HG03060 (cell line): ENCODE data around the gene ADAMTSL1.
A peak's percentile ranks its signal among the peaks of the same experiment; 100 is the strongest.

ENCODE experiments used
- ATAC-seq: cut with Tn5 transposase; IDR thresholded peaks from one replicate; pipeline ENCODE4 v1.9.1; 2021; ENCODE audit warnings: low read depth, moderate number of reproducible peaks; ENCODE audit not compliant: unreplicated experiment

The ADAMTSL1 gene

DNA sequence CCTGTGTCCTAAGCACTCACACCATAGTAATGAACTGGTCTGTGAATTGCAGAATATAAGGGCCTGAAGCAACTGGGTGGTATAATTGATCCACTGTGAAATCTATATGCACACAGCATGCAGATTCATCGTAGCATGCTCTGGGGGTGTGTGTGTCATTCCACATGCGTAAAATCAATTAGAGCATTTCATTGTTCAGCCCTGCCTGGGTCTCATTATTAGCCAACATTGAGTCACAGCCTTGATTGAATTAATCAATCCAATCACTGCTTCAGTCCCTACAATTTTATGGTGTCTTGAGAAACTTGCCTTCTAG, 248.0 kb downstream of the ADAMTSL1 start:
- ATAC-seq, result no peak

DNA sequence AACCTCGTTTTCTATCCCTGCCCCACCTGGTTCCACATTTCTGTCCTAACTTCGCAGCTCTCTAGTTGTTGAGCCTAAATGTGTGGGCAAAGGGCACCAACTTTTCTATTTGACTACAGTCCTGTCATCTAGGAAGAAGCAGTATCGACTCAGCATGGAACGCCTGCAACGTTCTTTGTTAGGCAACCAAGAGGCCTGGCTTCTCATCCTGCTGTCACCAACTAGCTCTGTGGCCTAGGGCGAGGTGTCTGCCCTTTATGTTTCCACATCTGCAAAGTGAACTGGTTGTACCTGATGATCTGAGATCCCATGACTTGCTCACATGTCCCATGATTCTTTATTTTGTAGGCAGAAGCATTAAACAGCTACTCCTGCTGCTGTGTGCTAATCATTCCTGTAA, 248.9 kb downstream of the ADAMTSL1 start:
- no peak for ATAC-seq

DNA sequence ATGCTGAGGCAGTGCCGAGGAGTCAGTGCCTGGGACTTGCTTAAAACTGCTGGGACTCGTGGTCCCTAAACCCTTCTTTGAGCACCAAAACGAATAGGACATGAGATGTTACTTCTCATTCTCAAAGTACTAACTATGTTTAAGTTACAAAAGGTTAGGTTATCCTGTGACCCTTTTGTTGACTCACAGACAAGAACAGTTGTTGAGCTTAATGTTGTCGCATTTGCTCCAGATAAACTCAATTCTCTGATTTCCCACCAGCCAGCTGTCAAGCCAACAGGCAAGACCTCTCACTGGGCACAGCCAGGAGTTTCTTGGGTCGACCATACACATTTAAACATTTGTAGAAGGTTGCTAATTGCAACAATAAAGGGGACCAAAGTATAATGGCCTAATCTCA, 249.4 kb downstream of the ADAMTSL1 start:
- ATAC-seq, result no peak

DNA sequence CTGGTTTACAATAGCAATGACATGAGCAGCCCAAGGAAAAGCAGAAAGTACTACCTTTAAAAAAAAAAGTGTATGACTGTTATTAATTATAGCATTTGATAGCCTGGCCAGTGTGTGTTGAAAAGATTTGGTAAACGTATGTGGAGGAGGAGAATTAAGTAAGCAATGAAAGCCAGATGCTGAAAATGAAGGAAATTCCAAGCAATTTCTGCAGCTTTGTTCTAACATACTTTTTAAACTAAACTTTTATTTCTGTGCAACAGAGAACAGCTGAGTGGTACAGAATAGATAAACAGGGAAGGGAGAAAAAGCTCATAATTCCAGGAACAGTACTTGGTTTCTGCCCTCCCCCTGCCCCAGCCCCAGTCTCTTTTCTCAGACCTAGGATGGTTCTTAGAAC, 252.6 kb downstream of the ADAMTSL1 start:
- no peak for ATAC-seq

DNA sequence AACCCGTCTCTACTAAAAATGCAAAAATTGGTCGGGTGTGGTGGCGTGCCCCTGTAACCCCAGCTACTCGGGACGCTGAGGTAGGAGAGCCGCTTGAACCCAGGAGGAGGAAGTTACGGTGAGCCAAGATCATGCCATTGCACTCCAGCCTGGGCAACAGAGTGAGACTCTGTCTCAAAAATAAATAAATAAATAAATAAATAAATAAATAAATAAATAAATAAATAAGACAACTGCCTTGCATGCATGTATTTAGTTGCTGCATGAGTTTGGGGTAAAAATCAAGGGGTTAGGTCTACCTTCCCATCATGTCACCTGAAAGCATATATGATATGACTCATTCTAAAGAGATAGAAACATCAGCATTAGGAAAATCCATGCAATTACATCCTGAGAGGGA, 254.0 kb downstream of the ADAMTSL1 start:
- ATAC-seq, result no peak

DNA sequence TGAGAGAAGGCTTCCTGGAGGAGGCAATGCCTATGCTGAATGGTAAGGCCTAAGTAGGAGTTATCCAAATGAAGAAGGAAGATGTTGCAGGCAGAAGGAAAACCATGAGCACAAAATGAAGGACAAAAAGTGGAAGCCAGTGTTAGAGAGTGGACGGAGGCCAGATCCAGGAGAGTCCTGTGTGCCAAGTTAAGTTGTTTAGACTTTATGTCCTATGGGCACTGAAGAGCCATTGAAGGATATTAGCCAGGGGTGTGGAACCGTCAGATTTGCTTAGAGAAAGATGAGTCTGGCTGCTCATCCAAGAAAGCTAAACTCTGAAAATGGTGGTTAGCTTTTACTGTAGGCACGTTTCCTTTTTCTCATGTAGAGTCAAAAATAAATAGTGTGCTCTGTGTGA, 254.7 kb downstream of the ADAMTSL1 start:
- ATAC-seq, result no peak

DNA sequence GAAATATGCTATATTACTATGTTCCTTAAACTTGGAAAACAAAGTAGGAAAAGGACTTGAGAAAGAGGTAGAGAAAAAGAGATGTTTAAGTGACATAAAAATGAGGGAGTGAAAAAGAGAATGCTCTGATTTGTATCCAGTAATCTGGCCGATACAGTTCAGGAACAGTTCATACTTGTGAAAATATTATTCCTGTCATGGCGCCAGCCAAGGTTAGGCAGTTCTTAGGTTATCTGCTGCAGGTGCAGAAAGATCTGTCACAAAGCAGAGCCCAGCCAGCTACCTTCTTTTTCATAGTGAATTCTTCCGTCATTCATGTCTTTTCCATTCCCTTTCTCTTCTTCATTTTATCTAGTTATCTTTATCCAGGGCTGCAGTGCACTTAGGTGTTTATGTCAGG, 256.3 kb downstream of the ADAMTSL1 start:
- ATAC-seq, result no peak

DNA sequence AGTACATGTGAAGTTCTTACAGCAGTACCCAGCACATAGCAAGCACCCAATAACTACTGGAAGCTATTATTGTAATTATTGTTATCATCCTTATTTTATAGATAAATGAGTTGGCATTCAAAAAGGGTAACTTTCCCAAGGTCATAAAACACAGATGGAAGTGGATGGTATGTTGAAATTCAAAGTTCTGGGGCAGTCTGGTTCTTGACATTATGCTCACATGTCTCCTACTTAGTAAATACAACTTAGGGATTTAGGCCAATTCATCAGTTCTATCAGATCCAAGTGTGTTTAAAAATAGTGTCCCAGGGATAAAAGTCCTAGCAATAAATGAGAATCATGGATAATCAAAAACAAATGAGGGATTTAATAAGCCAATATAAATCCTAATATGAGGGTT, 265.2 kb downstream of the ADAMTSL1 start:
- no peak for ATAC-seq

DNA sequence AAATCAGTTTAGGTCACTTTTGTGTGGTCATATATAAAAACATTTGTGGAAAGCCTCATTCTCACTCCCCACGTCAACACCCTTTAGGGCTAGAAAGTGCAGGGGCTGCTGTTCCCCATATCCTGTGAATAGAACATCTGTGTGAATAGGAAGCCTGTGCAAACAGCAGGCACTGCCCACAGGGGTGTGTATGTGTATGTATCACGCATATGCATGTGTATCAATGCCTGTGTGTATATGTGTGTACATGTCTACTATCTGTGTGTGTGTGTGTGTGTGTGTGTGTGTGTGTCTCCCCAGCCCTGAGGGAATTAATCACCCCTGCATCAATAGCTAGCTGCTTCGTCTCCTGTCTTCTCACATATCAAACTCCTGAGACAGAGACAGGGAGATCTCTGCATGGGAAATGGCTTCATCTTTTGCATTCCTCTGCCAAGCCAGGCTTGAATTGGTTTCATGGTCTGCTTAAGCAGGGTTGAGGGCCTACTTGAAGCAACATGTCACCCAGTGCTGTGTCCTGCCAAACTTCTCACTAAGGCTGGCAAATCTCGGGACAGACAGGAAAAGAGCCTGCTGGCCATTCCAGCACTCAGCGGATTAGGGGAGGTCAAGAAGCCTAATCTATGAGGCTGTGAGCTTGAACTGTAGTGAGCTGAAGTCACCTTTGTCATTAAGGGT, 265.8 kb downstream of the ADAMTSL1 start:
- ATAC-seq, result no peak

DNA sequence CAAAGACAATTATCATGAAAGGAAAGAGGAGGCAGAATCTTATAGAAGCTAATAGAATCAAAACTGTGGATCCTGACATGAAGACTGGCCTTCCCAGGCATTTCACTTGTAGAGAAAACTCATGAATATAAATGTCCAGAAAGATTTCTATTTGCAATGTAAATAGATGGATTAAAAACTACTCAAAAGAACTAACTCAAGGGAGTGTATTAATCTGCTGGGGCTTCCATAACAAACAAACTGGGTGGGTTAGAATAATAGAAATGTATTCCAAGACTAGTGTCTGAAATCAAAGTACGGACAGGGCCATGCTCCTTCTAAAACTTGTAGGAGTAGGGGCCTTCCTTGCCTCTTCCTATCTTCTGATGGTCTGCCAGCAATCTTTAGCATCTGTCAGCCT, 267.4 kb downstream of the ADAMTSL1 start:
- no peak for ATAC-seq

DNA sequence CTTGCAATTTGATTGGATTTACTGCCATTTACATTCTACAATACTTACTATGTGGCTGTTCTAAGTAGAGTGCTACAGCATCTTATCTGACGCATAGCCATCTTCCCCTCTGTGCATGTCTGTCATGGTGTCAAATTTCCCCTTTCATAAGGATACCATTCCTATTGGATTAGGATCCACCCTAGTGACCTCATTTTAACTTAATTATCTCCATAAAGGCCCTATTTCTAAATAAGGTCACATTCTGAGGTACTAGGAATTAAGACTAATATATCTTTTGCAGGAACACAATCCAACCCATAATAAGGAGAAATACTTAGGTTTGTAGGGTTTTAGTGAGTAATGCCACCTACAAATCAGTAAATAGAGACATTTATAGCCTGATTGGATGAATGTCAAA, 268.0 kb downstream of the ADAMTSL1 start:
- ATAC-seq, result no peak

DNA sequence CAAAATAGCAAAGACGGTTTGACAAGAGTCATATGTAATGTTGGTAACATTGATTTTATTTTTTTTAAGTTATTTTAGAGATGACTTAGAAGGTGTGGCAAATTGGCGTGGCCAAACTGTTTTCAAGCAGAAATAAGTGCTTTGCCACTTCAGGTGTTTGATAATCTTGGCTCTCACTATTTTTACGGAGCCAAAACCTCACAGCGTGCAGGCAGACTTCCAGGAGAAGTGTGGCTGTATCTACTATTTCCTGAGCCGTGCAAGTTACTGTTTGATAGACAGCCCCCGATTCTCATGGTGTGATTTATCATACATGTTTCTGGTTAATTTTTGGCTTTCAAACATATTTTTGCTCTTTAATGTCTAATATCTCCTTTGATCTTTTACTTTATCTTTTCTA, 269.5 kb downstream of the ADAMTSL1 start:
- ATAC-seq, result no peak

DNA sequence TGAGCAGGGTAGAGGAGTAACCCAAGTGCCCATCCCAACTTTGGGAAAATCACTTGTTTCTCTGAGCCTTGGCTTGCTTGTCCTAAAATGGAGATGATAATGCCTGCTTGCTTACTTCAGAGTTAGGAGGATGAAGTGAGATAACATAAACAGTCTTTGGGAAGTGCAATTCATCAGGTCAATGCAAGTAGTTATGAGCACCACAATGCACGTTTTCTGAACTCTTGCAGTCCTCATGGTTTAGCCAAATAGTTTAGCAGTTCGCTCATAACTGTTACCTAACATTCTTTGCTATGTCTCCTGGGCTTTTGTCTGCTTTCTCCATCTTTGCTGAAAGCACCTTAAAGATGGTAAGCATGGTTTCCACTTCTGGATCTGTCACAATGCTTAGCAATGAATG, 270.0 kb downstream of the ADAMTSL1 start:
- no peak for ATAC-seq

DNA sequence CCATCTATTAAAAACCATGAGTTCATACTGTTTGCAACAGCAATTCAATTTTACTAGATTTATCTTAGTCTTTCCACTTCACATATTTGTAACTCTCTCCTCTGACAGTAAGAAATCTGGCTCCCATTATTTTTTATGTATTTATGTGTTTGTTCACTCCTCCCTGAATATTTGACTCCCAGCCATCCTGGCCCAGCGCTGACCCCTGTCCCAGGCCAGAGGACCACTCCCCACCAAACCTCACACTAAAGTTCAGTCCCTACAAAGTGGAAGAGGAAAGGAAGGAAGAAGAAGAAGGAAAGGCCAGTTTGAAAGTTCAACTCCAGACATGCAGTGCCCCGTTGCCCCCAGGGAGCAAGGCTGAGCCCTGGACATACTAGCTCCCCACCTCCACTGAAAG, 271.8 kb downstream of the ADAMTSL1 start:
- no peak for ATAC-seq

DNA sequence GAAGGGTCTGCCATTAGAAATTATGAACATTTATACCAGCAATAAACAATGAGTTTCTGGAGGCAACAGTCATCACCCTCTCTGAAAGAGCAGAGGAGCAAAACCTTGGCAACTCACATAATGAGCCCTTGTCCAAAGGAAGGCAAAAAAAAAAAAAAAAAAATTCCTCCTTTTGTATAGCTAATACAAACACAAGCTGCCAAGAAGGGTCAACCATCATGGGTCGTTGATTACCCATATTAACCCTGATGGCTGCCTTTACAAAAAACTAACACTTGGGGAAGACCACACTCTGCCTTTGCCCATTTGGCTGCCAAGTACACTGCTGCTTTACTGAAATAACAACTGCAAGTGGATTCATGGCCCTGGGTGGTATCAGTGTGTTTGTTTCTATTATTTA, 272.7 kb downstream of the ADAMTSL1 start:
- ATAC-seq, result no peak

DNA sequence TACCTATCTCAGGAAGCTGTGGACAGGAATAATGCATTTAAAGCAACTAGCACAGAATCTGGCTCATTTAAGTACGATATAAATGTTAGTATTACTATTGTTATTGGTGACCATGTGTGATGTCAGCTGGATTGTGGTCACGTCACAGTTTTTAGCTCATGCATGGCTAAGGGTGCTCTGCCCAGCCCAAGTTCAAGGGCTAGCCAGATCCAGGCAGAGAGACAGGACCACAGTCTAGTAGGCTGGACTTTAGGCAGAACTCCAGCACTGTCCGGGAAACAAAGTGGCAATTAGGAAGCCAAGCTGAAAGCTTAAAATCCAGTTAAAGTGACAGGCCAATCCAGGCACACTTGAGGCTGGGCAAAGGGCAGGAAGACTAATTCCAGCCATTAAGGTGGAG, 273.6 kb downstream of the ADAMTSL1 start:
- ATAC-seq, result no peak

DNA sequence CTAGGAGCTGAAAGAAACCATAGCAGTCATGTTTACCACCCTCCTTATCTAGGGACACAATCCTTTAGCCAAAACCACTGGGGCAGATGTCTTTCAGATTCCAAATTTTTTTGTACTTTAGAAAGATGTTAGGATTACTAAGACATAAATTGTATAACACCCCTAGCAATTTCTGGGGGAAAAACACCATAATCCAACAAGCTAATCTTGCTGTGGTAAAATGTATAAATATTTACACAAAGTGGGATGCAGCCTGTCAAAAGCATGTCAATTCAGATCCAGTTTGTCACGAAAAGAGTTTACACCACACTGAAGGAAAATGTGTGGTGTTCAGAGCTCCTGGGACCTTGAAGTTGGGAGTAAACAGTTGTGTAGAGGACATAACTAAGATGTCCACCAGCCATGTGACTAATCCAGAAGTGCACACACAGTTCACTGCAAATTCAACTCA, 274.3 kb downstream of the ADAMTSL1 start:
- ATAC-seq, result no peak

DNA sequence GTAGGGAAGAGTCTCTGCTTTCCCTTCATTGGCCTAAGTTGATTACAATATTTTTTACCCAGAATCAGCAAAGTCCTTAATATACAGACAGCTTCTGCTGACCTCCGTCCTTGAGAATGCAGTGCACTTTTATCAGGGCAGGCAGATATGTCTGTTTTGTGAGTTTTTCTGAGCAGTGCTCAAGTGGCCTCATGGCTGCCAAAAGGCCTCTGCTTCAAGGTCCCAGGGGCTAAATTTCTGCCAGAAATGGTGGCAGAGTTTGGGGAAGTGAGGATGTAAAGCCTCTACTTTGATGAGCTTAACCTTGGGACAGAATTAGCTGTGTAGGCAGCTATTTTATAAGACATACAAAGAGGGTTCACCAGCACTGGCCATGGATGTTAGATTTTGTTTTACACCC, 275.8 kb downstream of the ADAMTSL1 start:
- no peak for ATAC-seq

DNA sequence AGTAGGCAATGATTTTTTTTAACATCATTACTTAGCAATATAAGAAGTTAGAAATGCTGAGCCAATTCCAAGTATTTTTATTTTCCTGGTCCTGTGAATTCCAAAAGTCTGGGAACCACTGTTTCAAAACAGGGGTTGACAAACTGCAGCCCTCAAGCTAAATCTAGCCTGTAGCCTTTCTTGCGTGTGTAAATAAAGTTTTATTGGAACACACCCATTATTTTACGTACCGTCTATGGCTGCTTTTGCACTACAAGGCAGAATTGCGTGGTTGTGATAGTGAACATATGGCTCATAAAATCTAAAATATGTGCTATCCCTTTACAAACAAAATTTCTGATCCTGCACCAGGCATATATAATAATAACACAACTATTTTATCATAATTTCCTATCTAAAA, 280.0 kb downstream of the ADAMTSL1 start:
- ATAC-seq, result no peak

DNA sequence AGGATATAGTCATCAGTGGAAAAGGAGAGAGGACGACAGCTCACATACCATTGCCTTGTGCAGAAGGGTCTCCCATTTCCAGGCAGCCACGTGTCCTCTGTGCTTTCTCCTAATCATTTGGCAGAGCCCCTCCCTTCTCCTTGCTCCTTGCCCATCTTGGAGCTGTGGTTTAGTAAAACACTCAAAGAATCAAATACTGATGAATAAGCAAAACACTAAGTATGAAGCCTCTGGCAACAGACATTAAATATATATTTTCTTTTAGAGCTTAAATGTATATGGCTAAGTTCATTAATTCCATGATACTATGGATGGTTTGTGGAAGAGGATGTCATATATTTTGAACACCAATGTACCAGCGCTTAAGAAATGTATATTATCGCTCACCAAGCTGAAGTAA, 280.6 kb downstream of the ADAMTSL1 start:
- no peak for ATAC-seq

DNA sequence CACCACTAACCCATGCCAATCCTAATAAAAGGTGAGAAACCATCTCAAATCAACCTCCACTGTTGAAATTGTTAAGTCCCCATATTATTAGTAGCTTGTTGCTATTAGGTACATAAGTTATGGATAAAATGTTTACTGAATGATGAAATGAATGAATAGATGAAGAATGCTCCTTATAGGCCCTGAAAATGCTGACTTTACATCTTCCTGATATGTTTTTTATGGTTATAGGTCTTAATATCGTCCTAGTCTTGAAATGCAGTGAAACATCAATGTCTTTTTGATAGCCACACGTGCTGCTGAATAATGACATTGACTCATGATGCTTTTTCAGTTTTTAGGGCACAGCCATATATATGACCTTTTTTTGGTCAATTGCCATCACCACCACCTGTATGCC, 281.3 kb downstream of the ADAMTSL1 start:
- ATAC-seq, result no peak

DNA sequence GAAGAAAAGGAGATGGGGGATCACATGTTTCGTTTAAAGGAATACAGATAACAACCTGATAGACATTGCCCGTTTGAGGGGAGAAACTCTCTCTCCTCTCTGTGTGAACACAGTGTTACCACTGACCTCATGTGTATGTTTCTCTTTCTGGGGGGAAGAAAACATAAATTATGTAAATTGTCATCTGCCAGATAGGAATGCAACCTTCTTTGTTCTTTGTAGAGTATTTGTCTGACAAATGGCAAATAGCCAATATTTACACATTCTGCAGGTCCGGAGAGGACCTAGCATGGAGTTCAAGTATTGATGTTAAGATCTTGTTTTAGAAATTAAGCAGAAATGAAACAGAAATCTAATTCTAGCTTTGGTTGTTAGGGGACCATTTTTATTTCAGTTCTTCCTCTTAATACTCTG, 282.8 kb downstream of the ADAMTSL1 start:
- ATAC-seq, result peak; percentile 63

DNA sequence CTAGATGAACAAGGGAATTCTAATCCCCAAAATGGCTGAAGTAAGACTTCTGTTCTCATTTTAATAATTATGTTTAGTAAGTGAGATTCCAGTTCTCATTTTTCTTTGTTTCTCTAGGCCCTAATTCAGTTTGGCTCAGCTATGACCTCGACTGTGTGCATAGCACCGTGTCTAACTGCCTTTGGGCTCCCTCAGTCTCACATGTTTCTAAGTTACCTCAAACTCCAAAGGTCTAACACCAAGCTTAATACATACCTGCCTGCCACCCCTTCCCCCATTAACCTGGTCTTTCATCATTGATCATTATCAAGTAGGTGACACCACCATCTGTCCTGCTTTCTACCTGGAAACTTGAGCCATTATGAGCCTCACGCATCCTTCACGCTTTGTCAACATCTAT, 285.9 kb downstream of the ADAMTSL1 start:
- no peak for ATAC-seq
